ENCODE data around the gene MAEA.

- TF ChIP-seq CTCF (IDR thresholded peaks at IDR 0.05) (no peak), EP300 (IDR thresholded peaks at IDR 0.05) (no peak)
Measured at GRCh38 chr4:1315306-1315705, 25.6 kb downstream of the MAEA start.

Measured in ovary (tissue), 3 donors.